A673 (cell line): ENCODE data around the gene CPLX3. TPM values are rescaled to one million over a fixed set of nuclear protein-coding genes. Genes with fewer than 3 reads are reported as not detected.

ENCODE experiments used
- BruUV-seq: library from RNA; stranded (reverse); fragments of 400-500 nt; replicated peaks from 2 replicates; lab custom pipeline; 2021; lab: Mats Ljungman, UMichigan
- CTCF ChIA-PET: fragments of 300-600 bp; sonication (Branson Sonifier 250); formaldehyde crosslinking; loops from one replicate; lab custom pipeline; 2022; ENCODE audit warnings: antibody characterized with exemption; lab: Charles Lee
- POLR2A ChIA-PET: fragments of 300-600 bp; sonication (Branson Sonifier 250); formaldehyde crosslinking; loops from one replicate; lab custom pipeline; 2022; ENCODE audit warnings: antibody characterized with exemption; ENCODE audit not compliant: low non-redundant PET; lab: Charles Lee
- DNase-seq: peaks from one replicate; pipeline ENCODE4 v3.0.0-alpha.2; 2015; ENCODE audit warnings: low spot score
- H3K27ac ChIP-seq: fragments of 200-600 bp; sonication (generic); 2 replicates; pipeline ENCODE4 v1.5.1; 2016; ENCODE audit warnings: mixed run types, low read depth, mild to moderate bottlenecking, mixed read lengths, antibody characterized with exemption, low read length; ENCODE audit not compliant: poor library complexity, severe bottlenecking
- H3K27me3 ChIP-seq: fragments of 200-600 bp; sonication (generic); replicated peaks from 2 replicates; pipeline ENCODE4 v1.6.1; 2017; ENCODE audit warnings: mixed run types, low read depth, mild to moderate bottlenecking, mixed read lengths, antibody characterized with exemption, low read length; ENCODE audit not compliant: insufficient read depth, poor library complexity
- H3K36me3 ChIP-seq: fragments of 200-600 bp; sonication (generic); 2 replicates; pipeline ENCODE4 v1.6.1; 2016; ENCODE audit warnings: mixed run types, mild to moderate bottlenecking, mixed read lengths, antibody characterized with exemption, low read length; ENCODE audit not compliant: insufficient read depth, poor library complexity, severe bottlenecking
- H3K4me1 ChIP-seq: fragments of 200-600 bp; sonication (generic); 2 replicates; pipeline ENCODE4 v1.6.1; 2017; ENCODE audit warnings: mixed run types, mild to moderate bottlenecking, mixed read lengths, antibody characterized with exemption, low read length; ENCODE audit not compliant: insufficient read depth, poor library complexity, severe bottlenecking
- H3K4me3 ChIP-seq: fragments of 200-600 bp; sonication (generic); 2 replicates; pipeline ENCODE4 v1.5.1; 2016; ENCODE audit warnings: low read depth, mixed run types, mild to moderate bottlenecking, mixed read lengths, low read length; ENCODE audit not compliant: poor library complexity, severe bottlenecking
- H3K9me3 ChIP-seq: fragments of 200-600 bp; sonication (generic); 2 replicates; pipeline ENCODE4 v1.6.1; 2016; ENCODE audit warnings: mixed run types, low read depth, mild to moderate bottlenecking, mixed read lengths, antibody characterized with exemption, low read length; ENCODE audit not compliant: poor library complexity, severe bottlenecking
- CTCF ChIP-seq: fragments of 300-800, 200-600 bp; sonication (generic); conservative IDR thresholded peaks from 2 replicates; pipeline ENCODE4 v1.5.1; 2017; ENCODE audit warnings: low read depth, mild to moderate bottlenecking, antibody characterized with exemption, low read length, moderate library complexity, mixed read lengths
- EZH2 ChIP-seq: fragments of 200-600 bp; sonication (generic); IDR thresholded peaks from 2 replicates; pipeline ENCODE4 v1.6.1; 2017; ENCODE audit warnings: borderline replicate concordance, low read depth, mild to moderate bottlenecking, mixed read lengths, antibody characterized with exemption, low read length; ENCODE audit not compliant: poor library complexity, severe bottlenecking
- intact Hi-C: fragments of 100-400 bp; cut with micrococcal nuclease; formaldehyde crosslinking; loops from one replicate; pipeline ENCODE4 v1.10.0; 2022; ENCODE audit not compliant: unreplicated experiment
- total RNA-seq: library from RNA; stranded (reverse); gene quantifications from 2 replicates; pipeline ENCODE4 v1.2.3, GENCODE V29; 2021

Gene CPLX3
- total RNA-seq, 1 experiment from 2014 or later = 0.17 TPM

- Histone ChIP-seq H3K27me3 (no peaks in the 10 kb centered on the region), H3K4me1 (peaks cover 61% of the 10 kb centered on the region), H3K9me3 (no peaks in the 10 kb centered on the region), H3K4me3 (peak overlapping the region; percentile 93), H3K27ac (peak overlapping the region; percentile 64), H3K36me3 (no peaks in the 10 kb centered on the region)
- TF ChIP-seq EZH2 (no peak), CTCF (no peak)
- CTCF ChIA-PET = interaction anchor here (0.6 to 2.9 kb wide), 4 partner anchors 11 to 57 kb away, joined by 3 to 11 read pairs (median 6); partner anchors contain the start of gene CYP1A1
- DNase-seq = no peak
- no TSS peak for BruUV-seq
- POLR2A ChIA-PET = no interaction called here
- intact Hi-C loops = no loop called here
Measured at GRCh38 chr15:74782259-74783071, 44.0 kb upstream of the CPLX3 start.

- no peaks in the 10 kb centered on the region for H3K9me3 ChIP-seq
- no TSS peak for BruUV-seq
- peak overlapping the region; percentile 93 for H3K4me3 ChIP-seq
- ChIA-PET POLR2A (no interaction called here), CTCF (interaction anchor here (0.7 to 2.9 kb wide), 2 partner anchors 14 to 43 kb away, joined by 8 read pairs; partner anchors contain the start of gene CPLX3)
- no peaks in the 10 kb centered on the region for H3K27me3 ChIP-seq
- intact Hi-C loops = no loop called here
- H3K4me1 ChIP-seq = peaks cover 61% of the 10 kb centered on the region
- H3K27ac ChIP-seq = peak overlapping the region; percentile 64
- H3K36me3 ChIP-seq = peaks cover 1% of the 10 kb centered on the region
- TF ChIP-seq CTCF (no peak), EZH2 (no peak)
- DNase-seq = peak; percentile 38
Measured at GRCh38 chr15:74783072-74783807, 43.2 kb upstream of the CPLX3 start.

- no TSS peak for BruUV-seq
- H3K36me3 ChIP-seq = peaks cover 3% of the 10 kb centered on the region
- TF ChIP-seq CTCF (no peak), EZH2 (no peak)
- ChIA-PET CTCF (interaction anchor here (0.7 to 2.9 kb wide), 2 partner anchors 15 to 42 kb away, joined by 8 read pairs; partner anchors contain the start of gene CPLX3), POLR2A (no interaction called here)
- peak overlapping the region; percentile 64 for H3K27ac ChIP-seq
- intact Hi-C loops = no loop called here
- H3K4me1 ChIP-seq = peaks cover 67% of the 10 kb centered on the region
- DNase-seq = no peak
- H3K4me3 ChIP-seq = peak overlapping the region; percentile 93
- H3K27me3 ChIP-seq = no peaks in the 10 kb centered on the region
- H3K9me3 ChIP-seq = no peaks in the 10 kb centered on the region
Measured at GRCh38 chr15:74783808-74784175, 42.6 kb upstream of the CPLX3 start.
